Left hindlimb (tissue), 1 donor: ENCODE results near the gene TMEM132D.

Source experiments
- DNase-seq: peaks from one replicate; pipeline ENCODE4 v3.0.0-alpha.2; 2018

The TMEM132D gene

GRCh38 chr12:129025055-129025454, 878.8 kb downstream of the TMEM132D start:
- DNase-seq, result no peak
